GM19351 (cell line): ENCODE data around the gene TUBB4A.
"Not testable (repeated sequence)": the region's sequence is repeated elsewhere in the genome, so short reads cannot be mapped to it uniquely, and the experiment has no call there.

ENCODE experiments used
- ATAC-seq: cut with Tn5 transposase; IDR thresholded peaks from one replicate; pipeline ENCODE4 v1.9.1; 2021; ENCODE audit warnings: mild to moderate bottlenecking, moderate library complexity; ENCODE audit not compliant: unreplicated experiment

TUBB4A gene

GRCh38 chr19:6501740-6502648 is at the start of gene TUBB4A:
Gene TUBB4A, minus strand, starts transcription at chr19:6502309. Its CDS starts 97 bp downstream, at chr19:6502212.
- no peak for ATAC-seq

GRCh38 chr19:6551091-6551490 is 49.0 kb upstream of the TUBB4A start:
- ATAC-seq, result no peak

DNA sequence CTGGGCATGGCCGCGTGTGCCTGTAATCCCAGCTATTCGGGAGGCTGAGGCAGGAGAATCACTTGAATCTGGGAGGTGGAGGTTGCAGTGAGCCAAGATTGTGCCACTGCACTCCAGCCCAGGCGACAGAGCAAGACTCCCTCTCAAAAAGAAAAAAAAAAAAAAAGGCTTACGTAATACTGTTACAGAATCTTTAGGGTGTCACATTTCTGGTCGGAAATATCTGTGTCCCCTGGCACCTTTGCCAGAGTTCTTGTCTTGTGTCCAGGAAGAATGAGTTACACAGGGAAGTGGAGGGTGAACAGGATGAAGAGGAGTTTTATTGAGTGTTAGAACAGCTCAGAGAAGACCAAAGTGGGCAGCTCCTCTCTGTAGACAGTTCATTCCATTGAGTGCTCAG is 48.6 kb upstream of the TUBB4A start:
- ATAC-seq, result not testable (repeated sequence)

DNA sequence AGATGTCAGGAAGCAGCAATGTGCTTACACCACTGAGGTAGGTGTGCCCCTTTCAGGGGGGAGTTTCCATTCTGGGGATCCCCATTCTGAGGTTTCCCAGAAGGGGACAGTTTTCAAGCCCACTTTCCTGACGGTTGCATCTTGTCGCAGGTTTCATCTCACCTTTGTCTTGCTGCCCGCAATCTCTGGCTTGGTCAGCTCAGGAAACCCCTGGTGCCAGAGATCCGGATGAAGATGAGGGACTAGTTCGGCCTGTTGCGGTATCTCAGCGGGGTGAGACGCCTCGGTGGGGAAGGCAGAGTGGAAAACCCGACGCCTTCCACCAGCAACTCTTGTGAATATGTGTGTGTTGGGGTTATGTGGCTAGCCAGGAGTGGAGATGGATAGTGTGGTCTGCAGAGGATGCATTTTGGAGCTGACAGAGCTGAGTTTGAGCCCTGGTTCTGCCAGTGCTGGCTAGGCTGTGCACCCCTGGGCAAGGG is 41.8 kb upstream of the TUBB4A start:
- ATAC-seq, result no peak

GRCh38 chr19:6540918-6541689 is 39.0 kb upstream of the TUBB4A start:
- ATAC-seq, result no peak

- no peak for ATAC-seq
These were observed 37.4 kb upstream of the TUBB4A start for GRCh38 chr19:6539514-6539913.

DNA sequence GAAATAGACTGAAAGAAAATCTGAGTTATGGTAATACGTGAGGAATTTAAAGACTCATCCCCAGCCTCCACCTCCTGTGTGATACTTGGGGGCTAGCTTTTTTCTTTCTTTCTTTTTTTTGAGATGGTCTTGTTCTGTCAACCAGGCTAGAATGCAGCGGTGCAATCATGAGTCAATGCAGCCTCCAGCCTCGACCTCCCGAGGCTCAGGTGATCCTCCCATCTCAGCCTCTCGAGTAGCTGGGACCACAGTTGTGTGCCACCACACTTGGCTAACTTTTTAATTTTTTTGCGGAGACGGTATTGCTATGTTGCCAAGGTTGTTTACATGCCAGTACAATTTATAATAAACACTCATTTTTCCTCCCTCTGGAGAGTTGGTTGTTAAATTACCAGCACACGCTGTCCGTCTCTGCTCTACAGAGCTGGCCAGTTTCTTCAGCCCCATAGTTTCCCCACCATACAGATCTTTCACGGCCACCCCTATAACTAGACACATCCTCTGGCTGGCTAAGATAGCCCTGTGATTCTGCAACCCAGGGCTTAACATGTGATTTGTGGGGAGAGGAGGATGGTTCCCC is 33.5 kb upstream of the TUBB4A start:
- no peak for ATAC-seq

DNA sequence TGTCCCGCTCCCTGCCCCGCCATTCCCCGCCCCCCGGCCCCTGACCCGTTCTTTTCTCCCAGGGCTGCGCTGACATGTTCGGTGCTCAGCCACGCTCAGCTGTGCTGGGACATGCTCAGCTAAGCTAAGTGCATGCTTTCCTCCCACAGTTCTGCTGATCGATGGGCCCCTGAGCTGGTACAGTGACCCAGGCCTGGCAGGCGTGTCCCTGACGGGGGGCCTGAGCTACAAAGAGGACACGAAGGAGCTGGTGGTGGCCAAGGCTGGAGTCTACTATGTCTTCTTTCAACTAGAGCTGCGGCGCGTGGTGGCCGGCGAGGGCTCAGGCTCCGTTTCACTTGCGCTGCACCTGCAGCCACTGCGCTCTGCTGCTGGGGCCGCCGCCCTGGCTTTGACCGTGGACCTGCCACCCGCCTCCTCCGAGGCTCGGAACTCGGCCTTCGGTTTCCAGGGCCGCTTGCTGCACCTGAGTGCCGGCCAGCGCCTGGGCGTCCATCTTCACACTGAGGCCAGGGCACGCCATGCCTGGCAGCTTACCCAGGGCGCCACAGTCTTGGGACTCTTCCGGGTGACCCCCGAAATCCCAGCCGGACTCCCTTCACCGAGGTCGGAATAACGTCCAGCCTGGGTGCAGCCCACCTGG is 32.5 kb upstream of the TUBB4A start:
- ATAC-seq, result no peak

DNA sequence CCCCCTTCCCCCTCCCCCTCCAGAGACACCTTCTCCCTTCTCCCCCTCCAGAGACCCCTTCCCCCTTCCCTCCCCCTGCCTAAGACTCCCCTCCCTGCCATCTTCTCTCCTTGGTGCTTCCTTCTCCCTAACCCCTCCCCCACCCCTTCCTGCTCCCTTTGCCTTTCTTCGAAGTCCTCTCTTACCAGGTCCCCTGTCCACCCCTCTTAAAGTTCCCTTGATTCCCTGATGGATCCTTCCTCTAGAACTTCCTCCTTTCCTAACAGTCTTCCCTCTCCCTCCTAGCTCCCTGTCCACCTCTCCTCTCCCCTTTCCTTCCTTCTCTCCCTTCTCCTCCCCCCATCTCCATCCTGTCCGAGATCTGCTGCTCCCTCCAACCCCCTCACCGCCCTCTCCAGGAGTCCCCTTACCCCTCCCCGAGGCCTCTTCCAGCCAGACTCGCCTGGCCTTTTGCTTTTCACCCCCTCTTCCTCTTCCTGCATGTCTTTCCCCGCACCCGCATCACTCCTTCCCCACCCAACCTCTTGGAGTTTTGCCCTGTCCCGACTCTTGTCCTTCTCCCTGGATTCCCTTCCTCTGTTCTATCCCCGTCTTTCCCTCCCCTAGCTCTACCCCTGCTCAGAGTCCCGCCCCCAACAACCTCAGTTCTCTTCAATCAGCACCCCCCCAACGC is 31.8 kb upstream of the TUBB4A start:
- no peak for ATAC-seq

DNA sequence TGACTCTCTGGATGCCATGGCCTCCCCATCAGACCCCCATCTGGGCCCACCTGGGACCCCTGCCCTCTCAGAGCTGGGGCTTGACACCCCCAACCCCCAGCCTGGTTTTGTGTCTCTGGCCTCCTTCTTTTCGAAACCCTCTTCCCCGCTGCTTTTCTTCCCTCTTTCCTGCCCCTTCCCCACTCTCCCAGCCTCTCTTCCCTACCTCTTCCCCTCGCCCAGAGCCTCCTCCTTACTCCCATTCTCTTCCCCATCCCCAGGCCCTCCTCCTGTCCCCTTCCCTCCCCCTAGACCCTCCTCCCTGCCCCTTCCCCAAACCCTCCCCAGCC is 30.9 kb upstream of the TUBB4A start:
- no peak for ATAC-seq

DNA sequence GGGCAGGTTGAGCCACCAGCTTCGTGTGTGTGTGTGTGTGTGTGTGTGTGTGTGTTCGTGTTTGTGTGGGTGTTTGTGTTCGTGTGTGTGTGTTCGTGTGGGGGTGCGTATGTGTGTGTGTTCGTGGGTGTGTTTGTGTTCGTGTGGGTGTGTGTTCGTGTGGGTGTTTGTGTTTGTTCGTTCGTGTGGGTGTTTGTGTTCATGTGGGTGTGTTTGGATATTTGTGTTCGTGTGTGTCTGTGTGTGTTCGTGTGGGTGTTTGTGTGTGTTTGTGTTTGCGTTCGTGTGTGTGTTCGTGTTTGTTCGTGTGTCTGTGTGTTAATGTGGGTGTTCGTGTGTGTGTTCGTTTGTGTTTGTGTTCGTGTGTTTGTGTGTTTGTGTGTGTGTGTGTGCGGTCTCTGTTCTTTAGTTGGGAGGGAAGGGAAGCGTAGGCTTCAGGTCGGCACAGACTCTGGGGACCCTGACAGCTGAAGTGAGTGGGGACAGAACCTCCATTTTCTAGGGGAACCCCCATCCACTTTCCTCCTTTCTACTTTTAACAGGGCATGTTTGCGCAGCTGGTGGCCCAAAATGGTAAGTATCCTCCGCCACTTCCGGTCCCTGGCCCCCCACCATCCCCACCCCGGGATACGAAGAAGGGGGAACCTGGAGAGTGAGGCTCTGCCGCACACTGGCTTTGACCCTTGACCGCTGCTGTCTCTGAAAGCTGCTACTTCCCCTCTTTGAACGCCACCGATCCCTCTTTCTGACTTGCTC is 30.3 kb upstream of the TUBB4A start:
- no peak for ATAC-seq

- ATAC-seq, result no peak
These were observed 29.8 kb upstream of the TUBB4A start for GRCh38 chr19:6531956-6532243.

DNA sequence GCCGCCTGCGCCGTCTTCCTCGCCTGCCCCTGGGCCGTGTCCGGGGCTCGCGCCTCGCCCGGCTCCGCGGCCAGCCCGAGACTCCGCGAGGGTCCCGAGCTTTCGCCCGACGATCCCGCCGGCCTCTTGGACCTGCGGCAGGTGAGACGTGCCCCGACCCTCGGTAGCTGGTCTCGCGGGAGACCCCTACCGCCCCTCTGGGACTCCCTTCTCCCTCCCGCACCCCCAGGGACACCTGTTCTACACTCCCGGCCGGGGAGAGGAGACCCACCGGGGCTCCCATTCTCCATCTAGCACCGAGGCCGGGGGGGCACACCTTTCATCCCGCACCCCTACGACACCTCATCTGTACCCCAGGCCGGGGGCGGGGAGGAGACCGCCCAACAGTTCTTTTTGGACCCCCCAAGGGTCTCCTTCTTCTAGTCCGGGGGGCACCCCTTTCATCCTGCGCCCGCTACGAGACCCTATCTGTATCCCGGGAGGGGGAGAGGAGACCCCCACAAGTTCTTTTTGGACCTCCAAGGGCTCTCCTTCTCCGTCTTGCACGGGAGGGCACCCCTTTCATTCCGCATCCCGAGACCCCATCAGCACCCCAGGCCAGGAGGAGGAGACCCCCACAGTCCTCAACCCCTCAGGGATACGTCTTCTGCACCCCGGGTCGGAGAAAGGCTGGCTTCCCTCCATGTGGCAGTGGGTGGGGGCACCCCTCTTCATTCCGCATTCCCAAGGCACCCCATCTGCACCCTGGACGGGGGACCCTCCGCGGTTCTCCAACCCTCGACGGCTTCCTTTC is 29.2 kb upstream of the TUBB4A start:
- no peak for ATAC-seq

DNA sequence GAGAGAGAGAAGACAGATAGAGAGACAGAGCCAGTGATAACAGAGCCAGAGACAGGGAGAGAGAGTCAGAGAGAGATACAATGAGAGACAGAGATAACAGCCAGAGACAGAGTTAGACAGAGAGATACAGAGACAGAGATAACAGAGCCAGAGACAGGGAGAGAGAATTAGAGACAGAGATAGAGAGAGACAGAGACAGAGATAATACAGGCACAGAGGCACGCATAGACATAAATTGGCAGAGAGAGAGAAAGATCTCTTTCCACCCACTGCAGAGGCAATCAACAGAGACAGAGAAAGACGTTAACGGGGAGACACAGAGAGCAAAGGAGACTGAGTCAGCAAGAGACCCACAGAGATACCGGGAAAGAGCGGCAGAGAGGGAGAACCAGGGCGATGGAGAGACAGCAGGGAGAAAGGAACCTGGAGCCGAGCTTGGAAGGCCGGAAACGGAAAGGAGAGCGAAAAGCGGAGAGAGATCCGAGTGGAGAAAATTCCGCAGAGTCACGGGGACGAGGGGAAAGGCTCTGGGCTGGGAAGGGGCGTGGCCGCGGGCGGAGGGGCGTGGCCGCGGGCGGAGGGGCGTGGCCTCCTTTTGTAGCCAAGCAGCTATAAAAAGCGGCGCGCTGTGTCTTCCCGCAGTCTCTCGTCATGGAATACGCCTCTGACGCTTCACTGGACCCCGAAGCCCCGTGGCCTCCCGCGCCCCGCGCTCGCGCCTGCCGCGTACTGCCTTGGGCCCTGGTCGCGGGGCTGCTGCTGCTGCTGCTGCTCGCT is 28.5 kb upstream of the TUBB4A start, which contains the start of gene TNFSF9:
TNFSF9 (plus strand) TSS at position 641 of the 777 bp plus-strand sequence; CDS start at position 652, 11 bp downstream.
- ATAC-seq, result no peak

DNA sequence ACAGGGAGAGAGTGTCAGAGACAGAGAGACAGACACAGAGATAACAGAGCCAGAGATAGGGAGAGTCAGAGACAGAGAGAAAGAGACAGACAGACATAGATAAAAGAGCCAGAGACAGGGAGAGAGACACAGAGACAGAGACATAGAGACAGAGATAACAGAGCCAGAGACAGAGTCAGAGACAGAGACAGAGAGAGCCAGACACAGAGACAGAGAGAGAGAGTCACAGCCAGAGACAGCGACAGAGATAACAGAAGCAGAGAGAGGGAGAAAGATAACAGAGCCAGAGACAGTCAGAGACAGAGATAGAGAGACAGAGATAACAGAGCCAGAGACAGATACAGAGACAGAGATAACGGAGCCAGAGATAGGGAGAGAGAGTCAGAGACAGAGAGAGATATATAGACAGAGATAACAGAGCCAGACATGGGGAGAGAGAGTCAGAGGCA is 27.9 kb upstream of the TUBB4A start:
- no peak for ATAC-seq

- no peak for ATAC-seq
These were observed 27.2 kb upstream of the TUBB4A start for GRCh38 chr19:6529351-6529750.

GRCh38 chr19:6528544-6529121 is 26.5 kb upstream of the TUBB4A start:
- no peak for ATAC-seq
